Heart left ventricle (tissue), 16 donors: Measurements from ENCODE around the gene STARD7. TPM values are rescaled to one million over a fixed set of nuclear protein-coding genes. Genes with fewer than 3 reads are reported as not detected.
A peak's percentile ranks its signal among the peaks of the same experiment; 100 is the strongest.

Experiments used
- ATAC-seq, 4 donors: fragments of 200-7000 bp; cut with Tn5 transposase; one replicate each; pipeline ENCODE4 v1.9.1; 2020 to 2022; ENCODE audit warnings: moderate library complexity in 4 of 4, mild to moderate bottlenecking in 3 of 4, moderate number of reproducible peaks in 1 of 4
- DNase-seq, 5 donors: peaks; one replicate each; pipeline ENCODE4 v3.0.0-alpha.2; 2020
- H3K27ac ChIP-seq, 12 donors: fragments of 200-600 bp; sonication (generic) in 4 of 12; one replicate each; pipeline versions ENCODE4 v1.5.0 to v1.8.0; 2016 to 2022; ENCODE audit warnings: mild to moderate bottlenecking in 2 of 12
- H3K27me3 ChIP-seq, 9 donors: fragments of 200-600 bp; sonication (generic) in 2 of 9; one replicate each; pipeline versions ENCODE4 v1.5.1 to v1.8.0; 2016 to 2022; ENCODE audit warnings: mild to moderate bottlenecking in 3 of 9
- H3K36me3 ChIP-seq, 9 donors: fragments of 200-600 bp; sonication (generic) in 2 of 9; one replicate each; pipeline versions ENCODE4 v1.5.0 to v1.8.0; 2018 to 2022; ENCODE audit warnings: mild to moderate bottlenecking in 2 of 9
- H3K4me1 ChIP-seq, 12 donors: fragments of 200-600 bp; sonication (generic) in 4 of 12; one replicate each; pipeline versions ENCODE4 v1.5.0 to v1.8.0; 2016 to 2022; ENCODE audit warnings: mild to moderate bottlenecking in 3 of 12
- H3K4me3 ChIP-seq, 12 donors: fragments of 200-600 bp; sonication (generic) in 4 of 12; one replicate each; pipeline versions ENCODE4 v1.5.0 to v1.8.0; 2017 to 2022; ENCODE audit warnings: mild to moderate bottlenecking in 9 of 12, moderate library complexity in 4 of 12
- H3K9me3 ChIP-seq, 12 donors: fragments of 200-600 bp; sonication (generic) in 4 of 12; one replicate each; pipeline versions ENCODE4 v1.5.0 to v1.8.0; 2016 to 2022; ENCODE audit warnings: mild to moderate bottlenecking in 1 of 12
- CTCF ChIP-seq, 12 donors: fragments of 200-600 bp; sonication (generic) in 4 of 12; IDR thresholded peaks; one replicate each; pipeline versions ENCODE4 v1.5.0 to v1.8.0; 2018 to 2022; ENCODE audit warnings: antibody characterized with exemption in 12 of 12, mild to moderate bottlenecking in 5 of 12
- POLR2A ChIP-seq, 2 donors: fragments of 450-650 bp; IDR thresholded peaks; one replicate each; pipeline ENCODE4 v1.6.1; 2017; ENCODE audit warnings: antibody characterized with exemption in 2 of 2, mild to moderate bottlenecking in 2 of 2, moderate library complexity in 2 of 2
- WGBS, 4 donors: extraction: QIAGEN DNeasy Blood & Tissue Kit in 2 of 4; methylation state at CpG; one replicate each; pipeline versions ENCODE4 v1.1.5 to v1.1.7; 2013 to 2018; 5-methylcytosine and 5-hydroxymethylcytosine counted together
- intact Hi-C, 10 donors: fragments of 100-400 bp; cut with DNase I; formaldehyde crosslinking; loops; one replicate each; pipeline versions ENCODE4 v1.11.1 to v1.14.2; 2022
- polyA plus RNA-seq, 2 donors: library from polyadenylated mRNA; stranded (reverse); fragments of 200-250 nt; gene quantifications; one replicate each; pipeline ENCODE4 v1.2.3, GENCODE V29; 2013
- total RNA-seq, 9 donors: library from RNA; depleted of rRNA in 2 of 9; stranded (reverse); fragments of >200 nt in 2 of 9; fragmentation: NEBNext Ultra II Directional in 3 of 9; extraction: Animal tissue kit (Norgen Biotek cat#: 25700) in 3 of 9; gene quantifications; one replicate each; pipeline versions ENCODE4 v1.1.0 to v1.2.4, GENCODE V29; 2016 to 2023
- donor health status: ischemic (EF 13 %, LVEDD 7.1; RV severe dilation, severe dysfunction).
- donor health status: healthy with polysubstance abuse.
- donor health status: DM: no; HTN: yes; CAD: no.
- donor health status: DM: no; HTN: no; CAD: no.
- donor health status: ischemic (EF 25% LVEDD 6.9; RV normal size, moderate dysfunction).
- donor health status: ischemic (EF 25% LVEDD 5.7; RV mildly dilated, moderate dysfunction).
- donor health status: healthy.
- donor health status: DM: yes; HTN: yes; CAD: no.
- donor health status: ischemic (EF 35%, LVEDD 5.7; RV mildly dilated, moderate dysfunction).
- donor health status: nonischemic (EF 11% LVEDD 7.7; RV severe dilation, severe dysfunction).
- donor health status: DM: yes; HTN: yes; CAD: no.
- donor health status: PGD.
- donor health status: ischemic (EF 29% LVEDD 5.4; RV normal size, mild dysfunction).
- donor health status: nonischemic (EF 23%, LVEDD 6.1; RV moderate dilation, normal function).

STARD7 gene
- total and polyA plus RNA-seq, 11 donors = 58.3 to 526 (median 188) TPM

GRCh38 chr2:96204836-96205624 lies 3.6 kb downstream of the STARD7 start:
- TF ChIP-seq CTCF (IDR thresholded peaks at IDR 0.05) (no peak), POLR2A (IDR thresholded peaks at IDR 0.05) (no peak)
- WGBS, 4 donors = 24 to 30% (median 26%) methylated on average over 6 of the region's 6 CpGs
- Histone ChIP-seq H3K27me3 (no peaks in the 10 kb centered on the region), H3K4me3 (peak overlapping the region in 10 of 12 donors; percentile 9 to 39 (median 20)), H3K36me3 (no peaks in the 10 kb centered on the region), H3K9me3 (no peaks in the 10 kb centered on the region), H3K4me1 (peaks cover 6 to 85% (median 81%) of the 10 kb centered on the region in 12 donors), H3K27ac (peak overlapping the region; percentile 8 to 97 (median 62))
- intact Hi-C loops = loop anchor here in 7 of 10 donors (5.0 to 10.0 kb wide), 4 partner anchors 47 to 330 kb away; partner anchors contain the start of genes ARID5A (in 1 of the 7) and DUSP2 (in 1 of the 7)
- ATAC-seq (no peak), DNase-seq (no peak)

- peaks cover 12 to 91% (median 84%) of the 10 kb centered on the region in 12 donors for H3K4me1 ChIP-seq
- H3K27ac ChIP-seq = peak overlapping the region in 11 of 12 donors; percentile 21 to 97 (median 64)
- DNase-seq = no peak
- WGBS, 4 donors = 58 to 71% (median 62%) methylated on average over 9 of the region's 9 CpGs
- H3K4me3 ChIP-seq = peak overlapping the region in 3 of 12 donors; percentile 10 to 33 (median 17)
- no peak for TF ChIP-seq POLR2A (IDR thresholded peaks at IDR 0.05)
- no peak for TF ChIP-seq CTCF (IDR thresholded peaks at IDR 0.05)
- intact Hi-C loops = loop anchor here in 1 of 10 donors (10.0 kb wide), 1 partner anchor 331 kb away; the partner anchor contains the start of gene ARID5A
- no peaks in the 10 kb centered on the region for H3K36me3 ChIP-seq
- H3K9me3 ChIP-seq = no peaks in the 10 kb centered on the region
- ATAC-seq = no peak
- H3K27me3 ChIP-seq = no peaks in the 10 kb centered on the region
Measured at GRCh38 chr2:96203130-96204028, 5.2 kb downstream of the STARD7 start.

GRCh38 chr2:96202152-96202854 lies 6.3 kb downstream of the STARD7 start:
- Histone ChIP-seq H3K27me3 (no peaks in the 10 kb centered on the region), H3K27ac (peak overlapping the region in 7 of 12 donors; percentile 11 to 97 (median 69)), H3K4me1 (peaks cover 11 to 98% (median 82%) of the 10 kb centered on the region in 12 donors), H3K4me3 (no peak overlapping the region), H3K36me3 (no peaks in the 10 kb centered on the region), H3K9me3 (no peaks in the 10 kb centered on the region)
- intact Hi-C loops = loop anchor here in 1 of 10 donors (10.0 kb wide), 1 partner anchor 332 kb away; the partner anchor contains the start of gene ARID5A
- no peak for ATAC-seq
- TF ChIP-seq CTCF (IDR thresholded peaks at IDR 0.05) (no peak), POLR2A (IDR thresholded peaks at IDR 0.05) (no peak)
- 65 to 70% (median 66%) methylated on average over 4 of the region's 4 CpGs for WGBS, 4 donors
- no peak for DNase-seq
